Putamen (tissue), 1 donor: ENCODE measurements around the gene KLF18.
"Not testable (repeated sequence)": the region's sequence is repeated elsewhere in the genome, so short reads cannot be mapped to it uniquely, and the experiment has no call there.

Source experiments
- DNase-seq: peaks from one replicate; pipeline ENCODE4 v3.0.0-alpha.2; 2016; ENCODE audit warnings: low spot score

Gene KLF18

DNA sequence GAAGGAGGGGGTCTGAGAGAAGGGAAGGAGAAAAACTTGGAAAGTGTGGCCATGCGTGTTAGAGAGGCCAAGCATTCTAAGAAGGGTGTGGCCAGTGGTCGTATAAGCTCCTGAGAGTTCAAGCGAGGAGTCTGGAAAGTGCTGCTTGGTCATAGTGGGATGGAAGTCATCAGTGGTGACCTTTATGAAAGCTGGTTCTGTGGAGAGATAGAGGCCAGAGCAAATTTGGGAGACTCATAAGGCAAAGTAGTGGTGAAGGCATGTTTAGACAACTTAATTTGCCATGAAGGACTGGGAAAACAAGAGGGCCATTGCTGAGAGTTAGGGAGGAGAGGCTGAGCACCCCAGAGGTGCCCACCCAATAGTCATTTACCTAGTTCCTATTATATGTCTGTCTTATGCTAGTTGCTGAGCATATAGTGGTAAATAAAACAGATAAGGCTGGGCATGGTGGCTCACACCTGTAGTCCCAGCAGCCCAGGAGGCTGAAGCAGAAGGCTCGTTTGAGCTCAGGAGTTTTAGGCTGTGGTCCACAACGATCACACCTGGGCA, 21.0 kb downstream of the KLF18 start:
- no peak for DNase-seq

DNA sequence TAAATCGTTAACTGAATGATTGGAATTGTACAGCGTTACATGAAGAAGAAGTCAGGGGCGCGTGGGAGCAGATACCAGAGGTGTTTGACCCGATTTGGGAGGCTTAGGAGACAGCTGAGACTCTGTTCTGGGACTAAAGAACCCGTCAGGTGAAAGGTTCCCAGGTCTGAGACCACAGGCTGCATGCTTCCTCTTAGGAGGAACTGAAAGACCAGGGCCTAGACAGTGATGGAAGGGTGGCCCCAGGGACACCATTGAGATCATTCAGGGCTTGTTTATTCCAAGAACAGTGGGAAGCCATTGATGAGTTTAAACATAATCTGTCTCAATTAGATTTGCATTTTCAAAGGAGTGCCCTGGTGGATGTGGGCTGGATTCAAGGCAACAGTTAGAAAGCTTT, 21.9 kb downstream of the KLF18 start:
- no peak for DNase-seq

DNA sequence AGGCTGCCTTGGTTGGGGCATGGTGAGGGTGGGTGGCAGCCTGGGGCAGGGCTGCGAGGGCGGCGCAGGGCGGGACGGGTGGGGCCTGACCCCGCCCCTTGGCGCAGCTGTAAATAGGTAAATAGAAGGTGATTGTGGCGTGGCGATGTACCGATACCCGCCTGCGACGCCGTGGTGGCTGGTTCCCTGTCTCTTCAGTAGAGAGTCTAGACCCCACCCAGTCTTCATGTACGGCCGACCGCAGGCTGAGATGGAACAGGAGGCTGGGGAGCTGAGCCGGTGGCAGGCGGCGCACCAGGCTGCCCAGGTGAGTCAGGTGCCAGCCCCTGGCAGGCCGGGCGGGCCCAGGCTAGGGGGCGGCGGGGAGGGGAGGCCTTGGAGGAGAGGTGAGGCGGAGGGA, 22.7 kb downstream of the KLF18 start, which contains the start of gene KLF17:
KLF17 (plus strand) TSS at position 140 of the 400 bp plus-strand sequence; CDS start at position 227, 87 bp downstream.
- DNase-seq, result no peak

DNA sequence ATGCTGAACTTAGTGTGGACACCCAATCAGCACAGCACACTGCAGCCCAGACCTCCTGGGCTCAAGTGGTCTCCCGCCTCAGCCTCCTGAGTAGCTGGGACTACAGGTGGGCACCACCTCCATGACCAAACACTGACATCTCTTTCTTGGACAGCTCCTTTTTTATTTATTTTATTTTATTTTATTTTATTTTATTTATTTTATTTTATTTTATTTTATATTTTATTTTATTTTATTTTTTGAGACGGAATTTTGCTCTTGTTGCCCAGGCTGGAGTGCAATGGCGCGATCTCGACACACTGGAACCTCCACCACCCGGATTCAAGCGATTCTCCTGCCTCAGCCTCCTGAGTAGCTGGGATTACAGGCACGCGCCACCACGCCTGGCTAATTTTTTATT, 24.2 kb downstream of the KLF18 start:
- DNase-seq, result not testable (repeated sequence)

DNA sequence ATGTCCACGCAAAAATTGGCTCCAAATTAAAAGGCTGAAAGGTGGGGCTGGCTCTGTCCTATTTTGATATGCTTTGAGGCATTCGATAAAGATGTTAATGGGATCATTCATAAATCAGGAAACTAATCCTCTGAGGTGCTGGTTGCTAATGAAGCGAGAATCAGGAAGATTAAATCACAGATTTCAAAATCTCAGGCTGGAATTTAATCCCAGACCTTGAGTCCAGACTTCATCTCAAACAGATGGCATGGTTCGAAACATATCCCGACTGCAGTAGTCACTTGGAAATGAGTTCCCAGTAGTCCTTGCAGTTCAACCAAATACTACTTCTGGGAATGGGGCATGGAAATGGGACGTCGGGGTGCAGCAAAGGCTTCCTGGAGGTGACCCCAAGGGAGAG, 27.3 kb downstream of the KLF18 start:
- DNase-seq, result no peak

DNA sequence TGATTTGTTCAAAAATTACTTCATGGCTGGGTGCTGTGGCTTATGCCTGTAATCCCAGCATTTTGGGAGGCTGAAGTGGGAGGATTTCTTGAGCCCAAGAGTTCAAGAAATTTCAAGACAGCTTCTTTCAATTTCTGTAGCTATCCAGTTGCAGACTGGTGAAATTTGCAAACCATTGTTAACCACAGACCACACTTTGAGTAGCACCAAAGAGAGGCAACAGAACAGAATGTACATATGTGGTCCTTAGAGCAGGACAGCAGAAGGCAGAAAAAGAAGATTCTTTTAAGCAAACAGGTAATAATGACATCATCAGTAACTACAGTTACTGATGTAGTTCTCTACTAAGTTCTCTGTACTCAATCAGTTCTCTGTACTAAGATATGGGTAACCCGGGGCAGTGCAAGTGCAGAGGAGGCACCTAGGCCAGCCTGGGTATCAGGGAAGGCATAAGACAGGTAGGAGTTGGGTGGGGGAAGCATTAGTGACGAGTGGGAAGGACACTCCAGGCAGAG, 28.3 kb downstream of the KLF18 start:
- DNase-seq, result no peak

DNA sequence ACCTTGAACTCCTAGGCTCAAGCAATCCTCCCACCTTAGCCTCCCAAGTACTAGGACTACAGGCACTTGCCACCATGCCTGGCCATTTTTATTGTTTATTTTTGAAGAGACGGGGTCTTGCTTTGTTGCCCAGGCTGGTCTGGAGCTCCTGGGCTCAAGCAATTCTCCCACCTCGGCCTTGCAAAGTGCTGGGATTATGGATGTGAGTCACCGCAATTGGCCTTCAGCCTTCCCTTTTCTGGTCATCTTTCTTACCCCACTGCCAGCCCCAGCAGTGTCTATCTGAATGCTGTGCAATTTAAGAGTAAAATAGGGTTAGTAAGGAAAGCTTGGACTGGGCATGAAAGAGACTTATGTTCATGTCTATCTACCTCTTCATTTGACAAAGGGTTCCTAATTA, 28.9 kb downstream of the KLF18 start:
- DNase-seq, result no peak

DNA sequence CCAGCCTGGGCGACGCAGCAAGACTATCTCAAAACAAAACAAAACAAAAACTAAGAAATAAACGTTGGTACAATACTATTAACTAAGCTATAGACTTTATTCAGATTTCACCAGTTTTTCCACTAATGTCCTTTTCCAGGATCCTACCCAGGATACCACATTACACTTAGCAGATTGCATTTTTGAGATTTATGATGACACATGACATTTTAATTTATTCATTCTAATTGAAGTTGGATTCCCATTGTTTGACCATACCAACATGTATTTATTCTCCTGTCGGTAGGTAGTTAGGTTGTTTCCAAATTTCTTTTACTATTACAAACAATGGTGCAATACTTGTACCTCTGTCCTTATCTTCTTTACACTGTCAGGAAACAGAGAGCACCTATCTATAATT, 29.6 kb downstream of the KLF18 start:
- no peak for DNase-seq

DNA sequence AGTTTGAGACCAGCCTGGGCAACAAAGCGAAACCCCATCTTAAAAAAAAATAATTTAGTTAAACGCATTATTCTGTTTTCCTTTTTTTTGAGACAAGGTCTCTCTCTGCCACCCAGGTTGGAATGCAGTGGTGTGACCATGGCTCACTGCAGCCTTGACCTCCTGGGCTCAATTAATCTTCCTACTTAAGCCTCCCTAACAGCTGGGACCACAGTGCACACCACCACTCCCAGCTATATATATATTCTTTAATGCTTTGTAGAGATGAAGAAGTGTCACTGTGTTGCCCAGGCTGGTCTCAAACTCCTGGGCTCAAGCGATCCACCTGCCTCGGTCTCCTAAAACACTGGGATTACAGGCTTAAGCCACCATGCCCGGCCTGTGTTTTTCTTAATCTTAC, 30.5 kb downstream of the KLF18 start:
- no peak for DNase-seq

DNA sequence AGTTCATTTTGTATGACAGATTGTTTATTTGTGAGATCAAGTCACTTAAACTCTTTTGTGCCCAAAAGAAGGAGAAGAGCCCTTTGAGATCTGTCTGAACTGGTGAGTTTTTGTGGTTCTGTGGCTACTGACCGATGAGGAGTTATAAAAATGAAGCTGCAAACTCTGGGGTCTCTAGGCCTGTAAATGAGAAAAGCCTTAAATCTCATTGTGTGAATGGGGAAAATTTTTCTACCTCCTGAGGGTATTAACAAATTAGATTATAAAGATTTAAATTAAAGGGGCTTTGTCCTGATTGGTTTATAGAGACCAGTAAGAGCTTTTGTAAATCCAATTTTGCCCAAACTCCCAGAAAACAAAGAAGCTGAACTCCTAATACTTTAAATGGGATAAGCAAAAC, 32.5 kb downstream of the KLF18 start:
- DNase-seq, result no peak

DNA sequence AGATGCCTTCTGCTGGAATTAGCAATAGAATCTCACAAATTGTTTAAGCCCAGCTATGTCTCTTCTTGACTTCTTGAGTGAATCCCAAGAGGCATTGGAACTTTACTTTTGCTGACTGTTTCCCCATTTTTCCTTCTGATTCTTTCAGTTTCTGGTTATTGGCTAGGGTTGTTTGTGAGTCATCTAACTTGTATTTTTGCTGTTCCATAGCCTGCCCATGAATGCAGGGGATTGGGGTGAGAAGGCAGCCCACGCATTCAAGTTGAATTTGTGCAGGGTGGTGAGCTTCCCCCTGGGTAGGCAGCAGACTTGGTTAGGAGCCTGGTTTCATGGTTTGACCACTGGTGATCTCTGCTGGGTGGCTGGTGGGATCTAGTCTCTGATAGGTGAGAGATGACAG, 33.2 kb downstream of the KLF18 start:
- DNase-seq, result no peak

DNA sequence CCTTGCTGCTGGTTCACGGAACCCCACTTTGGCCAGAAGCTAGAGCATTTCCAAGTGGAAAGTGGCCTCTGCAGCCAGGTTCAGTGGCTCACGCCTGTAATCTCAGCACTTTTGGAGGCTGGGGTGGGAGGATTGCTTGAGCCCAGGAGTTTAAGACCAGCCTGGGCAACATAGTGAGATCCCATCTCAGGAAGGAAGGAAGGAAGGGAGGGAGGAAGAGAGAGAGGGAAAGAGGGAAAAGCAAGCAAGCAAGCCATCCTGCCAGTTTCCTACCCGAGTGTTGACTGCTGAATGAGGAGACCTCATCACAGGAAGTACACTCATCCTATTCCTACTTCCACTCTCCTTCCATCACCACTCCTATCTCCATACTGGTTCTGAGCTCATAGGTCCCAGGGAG, 35.6 kb downstream of the KLF18 start:
- no peak for DNase-seq

DNA sequence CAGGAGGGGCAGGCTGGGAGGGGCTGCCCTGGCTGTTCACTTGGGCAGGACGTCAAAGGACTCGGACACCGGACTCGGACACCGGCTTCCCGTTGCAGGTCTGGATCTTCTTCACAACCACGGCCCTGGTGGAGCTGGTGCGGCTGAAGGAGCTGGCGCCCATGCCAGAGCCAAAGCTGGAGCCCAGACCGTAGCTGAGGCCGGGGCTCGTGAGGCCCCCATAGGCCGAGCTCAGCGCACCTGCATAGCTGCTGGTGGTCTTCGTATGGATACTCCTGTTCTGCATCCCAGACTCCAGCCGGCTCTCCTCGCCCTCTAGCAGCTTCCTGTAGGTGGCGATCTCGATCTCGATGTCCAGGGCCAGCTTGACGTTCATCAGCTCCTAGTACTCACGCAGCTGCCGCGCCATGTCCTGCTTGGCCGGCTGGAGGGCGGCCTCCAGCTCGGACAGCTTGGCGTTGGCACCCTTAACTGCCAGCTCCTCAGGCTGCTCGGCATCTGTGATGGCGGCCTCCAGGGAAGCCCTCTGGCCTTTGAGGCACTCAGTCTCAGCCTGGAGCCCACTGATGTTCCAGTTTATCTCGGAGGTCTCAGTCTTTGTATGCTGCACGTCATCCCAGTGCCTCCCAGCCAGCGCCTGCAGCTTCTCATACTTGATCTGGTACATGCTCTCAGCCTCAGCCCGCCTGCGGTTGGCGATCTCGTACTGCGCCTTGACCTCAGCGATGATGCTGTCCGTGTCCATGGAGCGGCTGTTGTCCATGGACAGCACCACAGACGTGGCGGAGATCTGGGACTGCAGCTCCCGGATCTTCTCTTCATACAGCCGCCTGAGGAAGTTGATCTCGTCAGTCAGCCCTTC, 37.9 kb downstream of the KLF18 start:
- no peak for DNase-seq

DNA sequence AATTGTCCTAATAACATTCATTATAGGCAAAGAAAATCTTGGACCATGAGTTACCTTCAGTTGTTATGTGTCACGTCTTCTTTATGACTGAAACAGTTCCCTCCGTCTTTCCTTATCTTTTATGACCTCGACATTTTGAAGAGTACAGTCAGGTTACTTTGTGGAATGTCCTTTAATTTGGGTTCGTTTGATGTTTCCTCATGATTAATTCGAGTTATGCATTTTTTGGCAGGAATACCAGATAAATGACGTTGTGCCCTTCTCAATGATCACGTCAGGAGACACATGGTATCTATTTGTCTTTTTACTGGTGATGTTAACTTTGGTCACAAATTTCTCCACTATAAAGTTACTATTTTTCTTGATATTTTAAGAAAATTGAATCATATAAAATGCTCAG, 40.1 kb downstream of the KLF18 start:
- DNase-seq, result no peak

DNA sequence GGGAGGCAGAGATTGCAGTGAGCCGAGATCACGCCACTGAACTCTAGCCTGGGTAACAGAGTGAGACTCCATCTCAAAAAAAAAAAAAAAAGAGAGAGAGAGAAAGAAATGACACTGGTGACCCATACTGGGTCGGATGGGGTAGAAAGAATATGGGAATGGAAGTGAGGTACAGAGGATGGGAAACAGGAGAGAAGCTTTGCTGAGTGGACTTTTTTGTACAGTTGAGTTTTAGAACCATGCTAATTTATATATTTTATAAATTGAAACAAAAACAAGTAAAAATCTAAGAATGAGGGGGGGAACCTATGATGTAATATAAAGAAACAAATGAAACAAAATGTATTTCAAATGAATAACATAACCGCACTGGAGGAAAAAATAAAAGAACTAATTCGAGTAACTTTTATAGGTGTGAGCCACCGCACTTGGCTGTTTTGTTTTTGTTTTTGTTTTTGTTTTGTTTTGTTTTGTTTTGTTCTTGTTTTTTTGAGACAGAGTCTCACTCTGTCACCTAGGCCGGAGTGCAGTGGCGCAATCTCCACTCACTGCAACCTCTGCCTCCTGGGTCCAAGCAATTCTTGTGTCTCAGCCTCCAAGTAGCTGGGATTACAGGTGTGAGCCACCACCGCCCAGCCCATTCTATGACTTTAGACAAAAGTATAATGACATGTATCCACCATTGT, 41.1 kb downstream of the KLF18 start:
- no peak for DNase-seq

DNA sequence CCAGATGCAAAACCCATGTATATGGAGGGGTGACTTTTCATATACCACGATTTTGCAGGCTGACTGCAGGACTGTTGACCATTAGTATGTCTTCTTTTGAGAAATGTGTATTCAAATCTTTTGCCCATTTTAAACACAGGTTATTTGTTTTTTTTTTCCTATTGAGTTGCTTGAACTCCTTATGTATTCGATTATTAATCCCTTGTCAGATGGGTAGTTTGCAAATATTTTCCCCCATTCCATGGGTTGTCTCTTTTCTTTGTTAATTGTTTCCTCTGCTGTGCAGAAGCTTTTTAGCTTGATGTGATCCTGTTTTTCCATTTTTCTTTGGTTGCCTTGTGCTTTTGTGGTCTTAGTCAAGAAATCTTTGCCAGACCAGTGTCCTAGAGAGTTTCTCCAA, 47.4 kb downstream of the KLF18 start:
- DNase-seq, result no peak

DNA sequence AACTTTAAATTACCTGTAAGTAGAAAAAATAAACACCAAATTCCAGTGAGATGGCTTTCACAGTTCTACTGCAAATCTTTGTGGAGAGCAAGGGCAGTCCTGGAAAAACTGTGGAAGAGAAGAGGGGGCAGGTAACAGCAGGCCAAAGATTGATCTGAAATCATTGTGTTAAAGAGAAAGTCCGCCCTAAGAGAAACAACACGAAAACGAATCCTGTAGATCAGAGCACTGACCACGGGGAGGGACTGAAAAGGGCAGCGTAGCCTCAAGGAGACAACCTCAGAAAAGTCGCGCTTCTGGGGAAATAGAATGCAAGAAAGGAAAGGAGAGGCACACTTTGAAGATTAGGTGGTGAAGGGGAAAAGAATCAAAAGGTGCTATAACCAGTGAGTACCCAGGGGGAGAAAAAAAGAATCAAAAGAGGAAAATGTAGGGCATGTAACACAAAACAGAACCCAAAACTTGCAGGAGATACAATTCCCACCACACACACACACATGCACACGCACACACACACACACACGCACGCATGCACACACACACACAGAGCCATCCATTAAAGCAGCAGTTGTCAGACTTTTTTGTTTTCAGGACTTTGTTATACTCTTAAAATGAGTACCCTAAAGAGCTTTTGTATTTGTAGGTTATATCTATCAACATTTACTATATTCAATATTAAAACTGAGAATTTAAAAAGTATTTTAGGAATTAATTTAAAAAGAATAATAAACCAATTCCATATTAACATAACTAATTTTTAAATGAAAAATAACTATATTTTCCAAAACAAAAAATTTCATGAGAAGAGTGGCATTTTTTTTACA, 50.8 kb downstream of the KLF18 start:
- DNase-seq, result no peak

DNA sequence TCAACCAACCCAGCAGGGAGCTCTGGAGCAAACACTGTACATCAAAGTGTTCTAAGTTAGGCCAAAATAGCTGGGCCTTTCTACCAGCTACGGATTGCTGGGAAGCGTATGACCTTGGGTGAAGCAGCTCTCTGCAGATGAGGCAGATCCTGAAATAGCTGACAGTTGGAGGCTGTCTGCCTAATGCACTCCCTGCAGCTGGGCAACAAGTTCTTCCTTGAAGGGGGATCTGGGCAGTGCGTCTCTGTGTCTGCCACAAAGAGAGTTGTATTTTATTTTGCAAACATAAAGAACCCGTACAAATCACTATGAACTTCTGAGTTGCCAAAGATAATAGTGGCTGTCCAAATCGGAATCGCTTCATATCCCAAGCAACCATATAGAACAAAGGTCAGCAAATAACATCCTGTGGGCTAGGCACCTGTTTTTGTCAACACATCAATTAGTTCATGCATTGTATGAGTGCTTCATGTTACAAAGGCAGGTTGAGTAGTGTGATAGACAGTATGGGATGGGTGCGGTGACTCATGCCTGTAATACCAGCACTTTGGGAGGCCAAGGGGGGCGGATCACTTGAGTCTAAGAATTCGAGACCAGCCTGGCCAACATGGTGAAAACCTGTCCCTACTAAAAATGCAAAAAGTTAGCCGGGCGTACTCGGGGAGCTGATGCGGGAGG, 51.9 kb downstream of the KLF18 start:
- no peak for DNase-seq
